ENCODE data around the gene PRIM2.
"Not testable (repeated sequence)": the region's sequence is repeated elsewhere in the genome, so short reads cannot be mapped to it uniquely, and the experiment has no call there.

PRIM2 gene

GRCh38 chr6:57317060-57317943, at the start of gene PRIM2:
Gene PRIM2 (plus strand): TSS chr6:57317630. CDS start chr6:57318446, 816 bp downstream.
- H3K27me3 ChIP-seq (ENCODE audit: low read length): no peaks in the 10 kb centered on the region
- H3K36me3 ChIP-seq (ENCODE audit: low read length): peaks cover 28% of the 10 kb centered on the region
- peak within 1 kb of the TSS; percentile 84 for H3K27ac ChIP-seq (ENCODE audit: low read depth, low read length)
- peak within 1 kb of the TSS; percentile 85 for H3K9ac ChIP-seq (ENCODE audit: low read length)
- peak within 1 kb of the TSS; percentile 87 for H3K4me3 ChIP-seq (ENCODE audit: insufficient read depth, low read length, poor library complexity, severe bottlenecking)
- H4K20me1 ChIP-seq (ENCODE audit: low read depth, low read length): no peaks in the 10 kb centered on the region
- H2AFZ ChIP-seq (ENCODE audit: low read depth, low read length, severe bottlenecking): peak within 1 kb of the TSS; percentile 92
- H3K4me2 ChIP-seq (ENCODE audit: low read depth, low read length, poor library complexity, severe bottlenecking): peak within 1 kb of the TSS; percentile 86
- peaks cover 7% of the 10 kb centered on the region for H3F3A ChIP-seq (ENCODE audit: insufficient read depth)
- no peak for TF ChIP-seq EZH2phosphoT487 (conservative IDR thresholded peaks at IDR 0.05; ENCODE audit: low read length)
- no peak for TF ChIP-seq CTCF (IDR thresholded peaks at IDR 0.05; ENCODE audit: insufficient read depth, low read length, poor library complexity, severe bottlenecking)
- no peaks in the 10 kb centered on the region for H3K9me3 ChIP-seq (ENCODE audit: insufficient read depth, low read length)
- no peaks in the 10 kb centered on the region for H3K9me2 ChIP-seq (replicated peaks; ENCODE audit: insufficient read depth, low read length)
- H3K79me2 ChIP-seq (ENCODE audit: insufficient read depth, low read length): peaks cover 42% of the 10 kb centered on the region

- no peaks in the 10 kb centered on the region for H3K27me3 ChIP-seq (ENCODE audit: low read length)
- no peak overlapping the region for H2AFZ ChIP-seq (ENCODE audit: low read depth, low read length, severe bottlenecking)
- no peak overlapping the region for H3K4me3 ChIP-seq (ENCODE audit: insufficient read depth, low read length, poor library complexity, severe bottlenecking)
- no peaks in the 10 kb centered on the region for H3K79me2 ChIP-seq (ENCODE audit: insufficient read depth, low read length)
- TF ChIP-seq EZH2phosphoT487 (conservative IDR thresholded peaks at IDR 0.05; ENCODE audit: low read length) (no peak), CTCF (IDR thresholded peaks at IDR 0.05; ENCODE audit: insufficient read depth, low read length, poor library complexity, severe bottlenecking) (no peak)
- no peaks in the 10 kb centered on the region for H3K9me3 ChIP-seq (ENCODE audit: insufficient read depth, low read length)
- H4K20me1 ChIP-seq (ENCODE audit: low read depth, low read length): no peaks in the 10 kb centered on the region
- H3K27ac ChIP-seq (ENCODE audit: low read depth, low read length): no peak overlapping the region
- H3K9me2 ChIP-seq (replicated peaks; ENCODE audit: insufficient read depth, low read length): no peaks in the 10 kb centered on the region
- H3K36me3 ChIP-seq (ENCODE audit: low read length): no peaks in the 10 kb centered on the region
- no peak overlapping the region for H3K4me2 ChIP-seq (ENCODE audit: low read depth, low read length, poor library complexity, severe bottlenecking)
- H3K9ac ChIP-seq (ENCODE audit: low read length): no peak overlapping the region
- no peaks in the 10 kb centered on the region for H3F3A ChIP-seq (ENCODE audit: insufficient read depth)
These were observed 49.2 kb upstream of the PRIM2 start for GRCh38 chr6:57268294-57268640.

GRCh38 chr6:57274113-57274824, 43.2 kb upstream of the PRIM2 start:
- H3K4me3 ChIP-seq (ENCODE audit: insufficient read depth, low read length, poor library complexity, severe bottlenecking); H4K20me1 ChIP-seq (ENCODE audit: low read depth, low read length); H2AFZ ChIP-seq (ENCODE audit: low read depth, low read length, severe bottlenecking): not testable (repeated sequence)

GRCh38 chr6:57275384-57275783, 42.0 kb upstream of the PRIM2 start:
- H3K4me3 ChIP-seq (ENCODE audit: insufficient read depth, low read length, poor library complexity, severe bottlenecking): no peak overlapping the region

More at GRCh38 chr6:57274113-57274824, 43.2 kb upstream of the PRIM2 start:
- not testable (repeated sequence) for H3K9me2 ChIP-seq (replicated peaks; ENCODE audit: insufficient read depth, low read length); H3K79me2 ChIP-seq (ENCODE audit: insufficient read depth, low read length); H3K27ac ChIP-seq (ENCODE audit: low read depth, low read length); H3K4me2 ChIP-seq (ENCODE audit: low read depth, low read length, poor library complexity, severe bottlenecking); H3K27me3 ChIP-seq (ENCODE audit: low read length); H3K9ac ChIP-seq (ENCODE audit: low read length); H3K36me3 ChIP-seq (ENCODE audit: low read length); H3K9me3 ChIP-seq (ENCODE audit: insufficient read depth, low read length); H3F3A ChIP-seq (ENCODE audit: insufficient read depth)

More at GRCh38 chr6:57275384-57275783, 42.0 kb upstream of the PRIM2 start:
- TF ChIP-seq EZH2phosphoT487 (conservative IDR thresholded peaks at IDR 0.05; ENCODE audit: low read length) (no peak), CTCF (IDR thresholded peaks at IDR 0.05; ENCODE audit: insufficient read depth, low read length, poor library complexity, severe bottlenecking) (no peak)
- no peaks in the 10 kb centered on the region for H4K20me1 ChIP-seq (ENCODE audit: low read depth, low read length)
- H3K4me2 ChIP-seq (ENCODE audit: low read depth, low read length, poor library complexity, severe bottlenecking): no peak overlapping the region
- H3K9me2 ChIP-seq (replicated peaks; ENCODE audit: insufficient read depth, low read length): no peaks in the 10 kb centered on the region
- H3K79me2 ChIP-seq (ENCODE audit: insufficient read depth, low read length): no peaks in the 10 kb centered on the region
- H3K9ac ChIP-seq (ENCODE audit: low read length): no peak overlapping the region
- no peaks in the 10 kb centered on the region; the same call in 1 of the 2 replicates for H3K9me3 ChIP-seq (ENCODE audit: insufficient read depth, low read length)
- no peak overlapping the region for H2AFZ ChIP-seq (ENCODE audit: low read depth, low read length, severe bottlenecking)
- no peak overlapping the region for H3K27ac ChIP-seq (ENCODE audit: low read depth, low read length)
- no peaks in the 10 kb centered on the region for H3F3A ChIP-seq (ENCODE audit: insufficient read depth)
- no peaks in the 10 kb centered on the region for H3K27me3 ChIP-seq (ENCODE audit: low read length)
- no peaks in the 10 kb centered on the region for H3K36me3 ChIP-seq (ENCODE audit: low read length)
